Measurements from ENCODE around the gene CHST11.

CHST11 gene

GRCh38 chr12:104460041-104460719, 3.4 kb downstream of the CHST11 start:
- no peak for DNase-seq (ENCODE audit: low read depth)

- DNase-seq (ENCODE audit: low read depth): no peak
These were observed 4.4 kb downstream of the CHST11 start for GRCh38 chr12:104460973-104461698.

GRCh38 chr12:104462325-104462724, 5.6 kb downstream of the CHST11 start:
- DNase-seq (ENCODE audit: low read depth): no peak

GRCh38 chr12:104462931-104463339, 6.2 kb downstream of the CHST11 start:
- no peak for DNase-seq (ENCODE audit: low read depth)

- no peak for DNase-seq (ENCODE audit: low read depth)
These were observed 6.6 kb downstream of the CHST11 start for GRCh38 chr12:104463368-104463767.

GRCh38 chr12:104464899-104465298, 8.2 kb downstream of the CHST11 start:
- no peak for DNase-seq (ENCODE audit: low read depth)

- no peak for DNase-seq (ENCODE audit: low read depth)
These were observed 10.1 kb downstream of the CHST11 start for GRCh38 chr12:104466709-104467345.

- no peak for DNase-seq (ENCODE audit: low read depth)
These were observed 10.6 kb downstream of the CHST11 start for GRCh38 chr12:104467346-104467837.

- DNase-seq (ENCODE audit: low read depth): no peak
These were observed 11.6 kb downstream of the CHST11 start for GRCh38 chr12:104468371-104468770.

GRCh38 chr12:104469066-104469465, 12.3 kb downstream of the CHST11 start:
- DNase-seq (ENCODE audit: low read depth): no peak

- no peak for DNase-seq (ENCODE audit: low read depth)
These were observed 12.8 kb downstream of the CHST11 start for GRCh38 chr12:104469523-104469922.

GRCh38 chr12:104470521-104470920, 13.8 kb downstream of the CHST11 start:
- DNase-seq (ENCODE audit: low read depth): no peak

GRCh38 chr12:104471336-104471735, 14.6 kb downstream of the CHST11 start:
- no peak for DNase-seq (ENCODE audit: low read depth)

- no peak for DNase-seq (ENCODE audit: low read depth)
These were observed 16.0 kb downstream of the CHST11 start for GRCh38 chr12:104472748-104473147.

GRCh38 chr12:104473374-104473983, 16.7 kb downstream of the CHST11 start:
- DNase-seq (ENCODE audit: low read depth): no peak

- no peak for DNase-seq (ENCODE audit: low read depth)
These were observed 18.5 kb downstream of the CHST11 start for GRCh38 chr12:104475271-104475670.

GRCh38 chr12:104477510-104478390, 21.0 kb downstream of the CHST11 start:
- no peak for DNase-seq (ENCODE audit: low read depth)

GRCh38 chr12:104478396-104479122, 21.8 kb downstream of the CHST11 start:
- DNase-seq (ENCODE audit: low read depth): no peak

- no peak for DNase-seq (ENCODE audit: low read depth)
These were observed 22.4 kb downstream of the CHST11 start for GRCh38 chr12:104479123-104479662.

- DNase-seq (ENCODE audit: low read depth): no peak
These were observed 23.3 kb downstream of the CHST11 start for GRCh38 chr12:104480012-104480411.

Data from EH (cell line).